Renal cortex interstitium (tissue), 11 donors: ENCODE results near the gene KANSL2. TPM values are rescaled to one million over a fixed set of nuclear protein-coding genes. Genes with fewer than 3 reads are reported as not detected.
"Not testable (repeated sequence)": the region's sequence is repeated elsewhere in the genome, so short reads cannot be mapped to it uniquely, and the experiment has no call there.

ENCODE experiments used
- DNase-seq, 11 donors: peaks; one replicate each; pipeline ENCODE4 v3.0.0-alpha.2; 2013; ENCODE audit warnings: low read depth in 9 of 11, low spot score in 4 of 11; ENCODE audit errors: extremely low read depth in 1 of 11
- polyA plus RNA-seq, 3 donors: library from polyadenylated mRNA; unstranded; fragments of 120-200 nt; gene quantifications; one replicate each; pipeline ENCODE4 v1.2.1, GENCODE V29; 2013; ENCODE audit not compliant: insufficient read length in 3 of 3

The KANSL2 gene
- polyA plus RNA-seq, 3 donors: 43.8 to 55.5 (median 48.9) TPM

DNA sequence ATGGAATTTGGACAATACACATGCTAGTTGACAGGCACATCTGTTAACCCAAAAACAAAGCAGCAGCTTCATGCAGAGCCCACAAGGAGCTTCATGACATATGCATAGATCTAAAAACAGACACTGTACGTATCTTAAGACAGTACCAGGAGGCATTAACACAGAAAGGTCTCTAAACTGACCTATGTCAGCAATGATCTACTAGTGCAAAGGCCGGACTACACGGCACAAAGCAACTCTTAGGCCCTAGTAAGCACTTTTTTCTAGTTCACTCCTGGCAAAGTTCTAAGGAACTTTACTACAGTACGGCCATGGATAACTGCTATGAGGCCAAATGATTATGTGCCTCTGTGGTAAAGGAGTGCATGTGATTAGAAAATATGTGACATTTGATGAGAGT lies 8.4 kb upstream of the KANSL2 start:
- peak in 1 of 11 donors; percentile 20 for DNase-seq

DNA sequence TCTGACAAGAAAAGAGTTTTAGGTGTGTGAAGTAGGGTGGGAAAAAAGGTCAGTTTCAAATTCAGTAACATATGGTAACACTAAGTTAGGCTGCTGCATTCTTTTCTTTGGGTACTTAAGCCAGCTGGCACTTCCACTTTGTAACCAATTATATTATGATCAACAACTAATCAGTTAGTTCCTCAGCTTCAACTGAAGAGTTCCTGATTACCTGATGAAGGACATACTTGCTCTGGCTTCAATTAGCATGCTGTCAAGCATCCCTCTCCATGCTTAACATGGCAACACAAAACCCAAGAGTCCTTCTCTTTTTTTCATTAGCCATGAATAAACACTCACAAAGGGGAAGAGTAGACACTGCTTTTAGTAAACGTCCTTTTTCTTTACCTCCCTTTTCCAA lies 6.8 kb upstream of the KANSL2 start:
- no peak for DNase-seq

DNA sequence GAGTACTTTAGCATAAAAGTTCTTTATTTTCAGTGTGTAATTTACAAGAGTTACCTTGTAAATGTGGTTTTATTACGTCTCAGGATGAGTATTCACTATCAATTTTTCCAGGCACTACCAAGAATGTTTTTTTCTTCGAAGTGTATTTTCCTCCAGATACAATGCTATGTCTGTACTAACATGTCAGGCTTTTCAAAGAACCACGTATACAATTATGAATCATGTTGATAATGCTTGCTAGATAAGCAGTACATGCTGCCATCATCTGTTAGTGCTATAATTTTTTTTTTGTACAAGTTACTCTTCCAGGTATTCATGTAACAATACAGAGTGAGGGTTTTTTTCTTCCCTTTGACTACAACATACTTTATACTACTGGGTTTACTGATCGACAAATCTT lies 5.6 kb upstream of the KANSL2 start:
- DNase-seq: no peak

DNA sequence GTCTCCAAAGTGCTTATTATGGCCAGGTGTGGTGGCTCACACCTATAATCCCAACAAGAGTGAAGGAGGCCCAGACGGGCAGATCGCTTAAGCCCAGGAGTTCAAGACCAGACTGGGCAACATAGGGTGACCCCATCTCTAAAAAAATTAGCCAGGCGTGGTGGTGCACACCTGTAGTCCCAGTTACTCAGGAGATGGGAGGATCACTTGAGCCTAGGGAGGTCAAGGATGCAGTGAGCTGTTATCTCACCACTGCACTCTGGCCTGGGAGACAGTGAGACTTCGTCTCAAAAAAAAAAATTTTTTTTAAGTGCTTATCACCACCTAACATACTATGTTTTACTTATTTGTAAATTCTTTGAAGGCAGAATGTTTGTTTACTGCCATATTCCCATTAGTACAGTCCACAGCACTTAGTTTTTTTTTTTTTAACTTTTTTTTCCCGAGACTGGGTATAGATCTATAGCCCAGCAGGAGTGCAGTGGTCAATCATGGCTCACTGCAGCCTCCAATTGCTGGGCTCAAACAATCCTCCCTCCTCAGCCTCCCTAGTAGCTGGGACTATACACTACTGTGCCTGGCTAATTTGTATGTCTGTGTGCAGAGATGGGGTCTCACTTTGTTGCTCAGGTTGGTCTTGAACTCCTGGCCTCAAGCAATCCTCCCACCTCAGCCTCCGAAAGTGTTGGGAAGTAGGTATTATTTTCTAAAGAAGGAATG lies 4.7 kb upstream of the KANSL2 start:
- no peak for DNase-seq

DNA sequence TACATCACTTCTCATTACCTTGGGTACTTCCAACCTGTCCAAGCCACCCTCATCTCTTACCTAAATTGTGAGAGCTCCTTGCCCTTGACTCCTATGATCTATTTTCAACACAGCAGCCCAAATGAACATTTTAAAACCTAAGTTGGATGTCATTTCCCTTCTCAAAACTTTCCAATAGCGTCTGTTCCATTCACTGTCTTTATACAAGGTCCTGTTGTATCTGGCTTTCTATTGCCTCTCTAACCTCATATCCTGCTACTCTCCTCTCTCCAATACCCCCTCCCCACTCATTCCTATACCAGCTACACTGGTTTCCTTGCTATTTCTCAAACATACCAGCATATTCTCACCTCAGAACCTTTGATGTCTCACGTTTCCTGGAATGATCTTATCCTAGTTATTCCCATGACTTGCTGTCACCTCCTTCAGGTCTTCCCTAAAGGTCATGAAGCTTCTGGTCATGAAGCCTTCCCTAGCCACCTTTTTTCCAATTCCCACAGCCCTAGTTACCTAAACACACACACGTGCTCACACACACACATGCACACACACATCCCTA lies 4.1 kb upstream of the KANSL2 start:
- no peak for DNase-seq

DNA sequence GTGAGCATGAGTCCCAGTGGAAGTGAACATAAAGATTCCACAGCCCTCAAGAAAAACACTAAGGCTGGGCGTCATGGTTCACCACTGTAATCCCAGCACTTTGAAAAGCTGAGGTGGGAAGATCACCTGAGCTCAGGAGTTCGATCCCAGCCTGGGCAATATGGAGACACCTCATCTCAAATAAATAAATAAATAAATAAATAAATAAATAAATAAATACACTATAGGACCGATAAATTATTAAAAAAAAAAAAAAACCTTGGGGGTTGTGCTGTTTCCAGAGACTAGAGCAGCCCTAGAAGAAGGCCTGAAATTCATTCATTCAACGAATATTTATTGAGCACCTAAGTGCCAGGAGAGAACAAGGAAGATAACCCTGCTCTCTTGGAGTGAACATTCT lies 1.5 kb upstream of the KANSL2 start:
- DNase-seq: no peak

DNA sequence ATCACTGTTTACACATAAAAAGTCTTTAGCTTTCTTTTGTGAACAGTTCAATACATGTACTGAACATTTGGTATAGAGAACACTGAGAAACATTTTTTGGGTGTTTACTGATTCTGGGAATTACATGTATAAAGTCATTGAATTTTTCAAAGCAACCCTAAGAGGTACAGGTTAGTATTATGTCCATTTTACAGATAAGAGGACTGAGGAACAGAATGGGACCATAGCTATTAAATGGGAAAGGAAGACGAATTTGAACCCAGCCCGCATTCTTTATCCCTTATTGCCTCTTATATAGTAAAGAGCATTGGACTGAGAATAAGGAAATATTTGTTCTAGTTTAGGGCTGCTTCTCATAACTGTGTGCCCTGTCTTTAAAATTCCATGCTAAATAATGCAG lies 889 bp upstream of the KANSL2 start:
- no peak for DNase-seq

DNA sequence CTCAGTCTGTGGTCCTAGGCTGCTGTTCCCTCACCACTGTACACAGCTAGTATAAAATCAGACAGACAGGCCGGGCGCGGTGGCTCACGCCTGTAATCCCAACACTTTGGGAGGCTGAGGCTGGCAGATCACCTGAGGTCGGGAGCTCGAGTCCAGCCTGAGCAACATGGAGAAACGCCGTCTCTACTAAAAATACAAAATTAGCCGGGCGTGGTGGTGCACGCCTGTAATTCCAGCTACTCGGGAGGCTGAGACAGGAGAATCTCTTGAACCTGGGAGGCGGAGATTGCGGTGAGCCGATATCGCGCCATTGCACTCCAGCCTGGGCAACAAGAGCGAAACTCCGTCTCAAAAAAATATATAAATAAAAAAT lies 481 bp upstream of the KANSL2 start:
- not testable (repeated sequence) for DNase-seq

DNA sequence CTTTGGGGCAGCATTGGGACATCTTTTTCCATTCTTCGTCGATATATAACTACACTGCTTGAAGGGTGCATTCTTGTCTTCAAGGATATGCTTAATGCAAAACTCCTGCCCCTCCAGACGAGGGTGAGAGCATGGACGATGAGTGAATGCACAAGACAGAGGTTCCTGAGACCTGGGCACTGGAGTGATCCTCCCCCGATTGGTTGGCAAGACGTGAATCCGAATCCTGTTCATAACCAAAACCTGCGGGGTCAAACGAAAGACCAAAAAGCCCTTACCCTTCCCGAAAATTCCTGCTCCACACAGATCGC lies 684 bp downstream of the KANSL2 start:
- peak in 4 of 11 donors; percentile 4 to 16 (median 10) for DNase-seq

DNA sequence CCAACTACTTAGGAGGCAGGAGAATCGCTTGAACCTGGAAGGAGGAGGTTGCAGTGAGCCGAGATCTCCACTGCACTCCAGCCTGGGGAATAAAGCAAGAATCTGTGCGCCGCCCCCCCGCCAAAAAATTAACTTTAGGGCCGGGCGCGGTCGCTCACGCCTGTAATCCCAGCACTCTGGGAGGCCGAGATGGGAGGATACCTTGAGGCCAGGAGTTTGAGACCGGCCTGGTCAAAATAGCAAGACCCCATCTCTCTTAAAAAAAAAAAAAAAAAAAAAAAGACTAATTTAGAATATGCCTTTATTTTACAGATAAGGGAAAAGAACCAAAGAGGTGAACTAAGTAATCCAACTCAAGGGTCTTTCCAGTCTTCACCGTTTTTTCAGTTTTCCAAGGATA lies 1.2 kb downstream of the KANSL2 start:
- DNase-seq: no peak

DNA sequence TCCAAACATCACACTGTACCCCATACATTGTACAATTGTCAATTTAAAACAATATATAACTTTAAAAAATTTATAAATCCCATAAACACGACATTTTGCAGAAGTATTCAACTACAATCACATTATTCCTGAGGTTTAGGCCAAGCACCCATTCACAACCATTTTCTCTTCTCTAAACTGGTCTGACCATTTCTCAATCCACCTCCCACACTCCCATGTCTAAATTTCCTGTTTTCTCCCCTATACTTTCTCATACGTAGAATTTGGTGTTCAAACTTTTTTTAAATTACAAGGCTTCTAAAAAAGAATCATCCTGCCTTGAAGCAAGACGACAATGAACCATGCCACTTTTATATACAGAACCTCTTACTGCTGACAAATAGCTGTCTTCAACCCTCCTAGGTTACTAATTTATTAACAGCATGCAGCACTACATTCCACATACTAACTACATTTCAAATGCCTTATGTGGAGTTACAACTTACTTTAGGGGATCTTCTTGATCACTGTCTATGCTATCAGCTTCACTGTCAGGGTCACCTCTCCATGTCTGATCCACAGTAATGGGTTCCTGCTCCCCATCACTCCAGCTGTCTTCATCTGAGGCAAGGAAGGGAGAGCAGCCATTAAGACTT lies 3.4 kb downstream of the KANSL2 start:
- DNase-seq: no peak

DNA sequence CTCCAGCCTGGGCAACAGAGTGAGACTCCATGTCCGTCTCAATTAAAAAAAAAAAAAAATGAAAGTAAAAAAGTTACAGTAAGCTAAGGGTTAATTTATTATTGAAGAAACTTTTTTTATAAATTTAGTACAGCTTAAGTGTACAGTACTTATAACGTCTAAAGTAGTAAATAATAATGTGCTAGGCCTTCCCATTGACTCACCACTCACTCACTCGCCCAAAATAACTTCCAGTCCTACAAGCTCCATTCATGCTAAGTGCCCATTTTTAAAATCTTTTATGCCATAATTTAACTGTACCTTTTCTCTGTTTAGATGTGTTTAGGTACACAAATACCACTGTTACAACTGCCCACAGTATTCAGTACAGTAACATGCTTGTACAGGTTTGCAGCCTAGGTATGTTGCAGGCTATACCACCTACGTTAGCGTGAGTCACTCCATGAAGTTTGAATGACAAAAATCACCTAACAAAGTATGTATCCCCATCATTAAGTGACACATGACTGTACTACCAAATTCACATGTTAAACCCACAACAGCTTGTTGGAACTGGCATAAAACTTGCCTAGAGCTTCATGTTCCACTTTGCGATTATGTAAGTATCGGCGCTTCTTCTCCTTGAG lies 10.7 kb downstream of the KANSL2 start:
- no peak for DNase-seq

DNA sequence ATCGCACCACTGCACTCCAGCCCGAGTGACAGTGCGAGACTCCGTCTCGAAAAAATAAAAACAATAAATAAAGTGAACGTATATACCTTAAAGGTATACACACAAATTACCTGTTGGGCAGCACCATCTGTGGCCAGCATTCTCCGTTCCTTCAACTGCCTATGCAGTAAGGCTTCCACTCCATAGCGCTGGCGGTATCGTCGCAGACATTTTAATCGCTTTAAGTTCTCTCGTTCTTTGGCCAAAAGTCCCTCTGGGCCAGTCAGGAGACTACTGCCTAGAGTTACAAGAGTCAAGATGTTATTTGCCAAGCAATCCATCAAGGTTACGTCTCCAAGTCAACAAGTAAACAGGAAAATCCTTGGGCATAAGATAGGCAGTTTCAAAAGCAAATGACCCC lies 13.0 kb downstream of the KANSL2 start:
- DNase-seq: no peak

DNA sequence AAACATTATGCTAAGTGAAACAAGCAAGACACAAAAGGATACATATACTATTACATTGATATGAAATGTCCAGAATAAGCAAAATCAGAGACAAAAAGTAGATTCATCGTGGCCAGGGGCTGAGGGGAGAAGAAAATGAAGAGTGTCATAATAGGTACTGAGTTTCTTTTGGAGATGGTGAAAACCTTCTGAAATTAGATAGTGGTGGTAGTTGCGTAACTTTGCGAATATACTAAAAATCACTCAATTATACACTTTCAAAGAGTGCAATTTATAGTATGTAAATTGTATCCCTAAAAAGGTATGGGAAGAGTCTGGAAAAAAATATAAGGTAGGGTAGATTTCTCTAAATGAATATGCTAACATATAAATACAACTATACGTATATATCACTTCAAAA lies 22.2 kb downstream of the KANSL2 start:
- DNase-seq: no peak

DNA sequence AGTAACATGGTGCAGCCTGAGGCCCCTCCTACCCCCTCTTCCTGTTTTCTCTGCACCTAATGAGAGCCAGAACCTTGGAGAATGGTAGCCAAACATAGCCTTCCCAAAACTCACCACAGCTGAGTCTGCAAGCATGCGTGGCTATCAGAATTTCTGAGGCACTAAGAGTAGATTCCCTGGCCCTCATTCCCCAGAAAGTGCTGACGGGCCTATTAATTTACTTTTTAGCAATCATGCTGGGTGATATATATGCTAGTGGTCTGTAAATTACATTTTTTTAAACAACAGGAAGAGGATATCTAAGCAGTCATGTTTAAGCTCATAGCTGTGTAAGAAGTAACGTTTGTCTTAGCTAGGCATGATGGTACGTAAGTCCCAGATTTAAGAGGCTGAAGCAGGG lies 30.4 kb downstream of the KANSL2 start:
- DNase-seq: no peak

DNA sequence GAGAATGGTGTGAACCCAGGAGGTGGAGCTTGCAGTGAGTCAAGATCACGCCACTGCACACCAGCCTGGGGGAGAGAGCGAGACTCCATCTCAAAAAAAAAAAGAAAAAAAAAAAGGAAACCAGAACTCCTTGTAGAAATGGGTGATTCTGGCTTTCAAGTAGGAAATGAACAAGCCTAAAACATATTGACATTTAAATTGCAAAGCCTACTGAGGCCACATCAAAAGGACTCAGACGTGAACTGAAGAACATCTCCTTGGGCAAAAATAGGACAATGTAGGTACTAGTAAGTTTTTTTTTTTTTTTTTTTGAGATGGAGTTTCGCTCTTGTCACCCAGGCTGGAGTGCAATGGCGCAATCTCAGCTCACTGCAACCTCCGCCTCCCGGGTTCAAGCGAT lies 36.7 kb downstream of the KANSL2 start:
- DNase-seq: not testable (repeated sequence)

DNA sequence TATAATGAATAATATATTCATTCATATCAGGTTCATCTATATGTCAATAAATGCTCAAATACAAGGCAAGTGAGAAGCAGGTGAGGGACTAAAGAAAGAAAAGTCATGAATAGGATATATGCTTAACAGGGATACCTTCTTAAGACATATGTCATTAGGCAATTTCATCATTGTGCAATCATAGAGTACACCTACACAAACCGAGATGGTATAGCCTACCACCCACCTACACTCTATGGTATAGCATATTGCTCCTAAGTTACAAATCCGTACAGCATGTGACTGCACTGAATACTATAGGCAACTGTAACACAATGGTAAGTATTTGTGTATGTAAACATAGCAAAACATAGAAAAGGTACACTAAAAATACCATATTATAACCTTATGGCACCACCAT lies 39.0 kb downstream of the KANSL2 start:
- no peak for DNase-seq

DNA sequence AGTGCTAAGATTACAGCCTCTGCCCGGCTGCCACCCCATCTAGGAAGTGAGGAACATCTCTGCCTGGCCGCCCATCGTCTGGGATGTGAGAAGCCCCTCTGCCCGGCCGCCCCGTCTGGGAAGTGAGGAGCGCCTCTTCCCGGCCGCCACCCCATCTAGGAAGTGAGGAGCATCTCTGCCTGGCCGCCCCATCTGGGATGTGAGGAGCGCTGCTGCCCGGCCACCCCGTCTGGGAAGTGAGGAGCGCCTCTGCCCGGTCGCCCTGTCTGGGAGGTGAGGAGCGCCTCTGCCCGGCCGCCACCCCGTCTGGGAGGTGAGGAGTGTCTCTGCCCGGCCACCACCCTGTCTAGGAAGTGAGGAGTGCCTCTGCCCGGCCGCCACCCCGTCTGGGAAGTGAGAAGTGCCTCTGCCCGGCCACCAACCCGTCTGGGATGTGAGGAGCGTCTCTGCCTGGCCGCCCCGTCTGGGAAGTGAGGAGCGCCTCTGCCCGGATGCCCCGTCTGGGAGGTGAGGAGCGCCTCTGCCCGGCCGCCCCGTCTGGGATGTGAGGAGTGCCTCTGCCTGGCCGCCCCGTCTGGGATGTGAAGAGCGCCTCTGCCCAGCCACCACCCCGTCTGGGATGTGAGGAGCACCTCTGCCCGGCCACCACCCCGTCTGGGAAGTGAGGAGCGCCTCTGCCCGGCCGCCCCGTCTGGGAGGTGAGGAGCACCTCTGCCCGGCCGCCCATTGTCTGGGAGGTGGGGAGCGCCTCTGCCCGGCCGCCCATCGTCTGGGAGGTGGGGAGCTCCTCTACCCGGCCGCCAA lies 40.1 kb downstream of the KANSL2 start:
- not testable (repeated sequence) for DNase-seq

DNA sequence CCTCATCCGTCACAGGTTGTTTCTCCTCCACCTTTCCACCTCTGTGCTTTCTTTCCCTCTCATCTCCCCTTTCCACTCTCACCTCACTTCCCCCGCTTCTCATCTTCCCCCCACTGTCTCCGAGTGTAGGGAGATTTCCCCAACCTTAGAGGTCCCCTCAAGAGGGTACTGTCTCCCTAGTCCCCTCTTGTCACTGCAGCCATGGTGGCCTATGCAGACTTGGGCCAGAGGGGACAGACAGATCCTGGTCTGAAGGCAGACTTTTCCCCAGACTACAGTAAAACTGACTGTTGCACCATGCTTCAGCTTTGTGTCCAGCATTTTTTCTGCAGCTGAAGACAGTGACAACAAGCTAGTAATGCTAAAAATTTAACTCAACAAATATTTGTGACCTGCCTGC lies 41.2 kb downstream of the KANSL2 start:
- DNase-seq: no peak

DNA sequence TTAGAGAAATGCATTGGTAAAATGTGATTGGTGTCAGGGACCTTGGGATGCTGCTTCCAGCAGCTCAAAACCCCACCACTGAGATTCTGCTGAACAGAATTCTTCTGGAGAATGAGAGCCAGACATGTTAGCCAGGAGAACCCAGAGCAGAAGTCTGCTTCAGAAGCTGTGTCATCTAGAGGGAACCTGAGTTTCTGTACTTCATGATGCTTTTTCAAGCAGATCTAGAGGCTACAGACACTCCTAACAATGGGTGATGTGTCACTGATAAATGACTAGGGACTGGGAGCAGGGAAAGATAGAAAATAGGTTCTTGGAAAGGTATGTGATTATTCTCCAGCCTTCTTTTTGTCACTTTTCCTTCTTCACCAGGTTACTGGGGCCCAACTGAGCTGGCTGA lies 41.6 kb downstream of the KANSL2 start:
- DNase-seq: no peak
